Amniotic stem cell (primary cell): ENCODE data around the gene SLC4A9.
A peak's percentile ranks its signal among the peaks of the same experiment; 100 is the strongest.

Experiments
- DNase-seq: peaks from one replicate; lab custom pipeline; 2025; lab: John Stamatoyannopoulos, UW

SLC4A9 gene

GRCh38 chr5:140362875-140363630, 3.1 kb downstream of the SLC4A9 start:
- DNase-seq: no peak

GRCh38 chr5:140363631-140364471, 3.9 kb downstream of the SLC4A9 start:
- DNase-seq: no peak

- DNase-seq: no peak
Observed at GRCh38 chr5:140364472-140364765, 4.4 kb downstream of the SLC4A9 start.

GRCh38 chr5:140365282-140365681, 5.3 kb downstream of the SLC4A9 start:
- no peak for DNase-seq

- no peak for DNase-seq
Observed at GRCh38 chr5:140365941-140366340, 5.9 kb downstream of the SLC4A9 start.

- DNase-seq: no peak
Observed at GRCh38 chr5:140366589-140367255, 6.7 kb downstream of the SLC4A9 start.

GRCh38 chr5:140367256-140368013, 7.4 kb downstream of the SLC4A9 start:
- no peak for DNase-seq

- no peak for DNase-seq
Observed at GRCh38 chr5:140371356-140372151, 11.6 kb downstream of the SLC4A9 start.

GRCh38 chr5:140372971-140373487, 13.0 kb downstream of the SLC4A9 start:
- peak; percentile 28 for DNase-seq

- no peak for DNase-seq
Observed at GRCh38 chr5:140381351-140381750, 21.4 kb downstream of the SLC4A9 start.

- no peak for DNase-seq
Observed at GRCh38 chr5:140381972-140382371, 22.0 kb downstream of the SLC4A9 start.

GRCh38 chr5:140382866-140383265, 22.9 kb downstream of the SLC4A9 start:
- no peak for DNase-seq

GRCh38 chr5:140383300-140383699, 23.3 kb downstream of the SLC4A9 start:
- no peak for DNase-seq

GRCh38 chr5:140388052-140388451, 28.1 kb downstream of the SLC4A9 start:
- DNase-seq: no peak

- DNase-seq: no peak
Observed at GRCh38 chr5:140391312-140391711, 31.3 kb downstream of the SLC4A9 start.

- no peak for DNase-seq
Observed at GRCh38 chr5:140391732-140392131, 31.7 kb downstream of the SLC4A9 start.

GRCh38 chr5:140393738-140394137, 33.7 kb downstream of the SLC4A9 start:
- no peak for DNase-seq

GRCh38 chr5:140398379-140398811, 38.4 kb downstream of the SLC4A9 start:
- DNase-seq: no peak

- no peak for DNase-seq
Observed at GRCh38 chr5:140399979-140400729, 40.2 kb downstream of the SLC4A9 start.

GRCh38 chr5:140400730-140401361, 40.9 kb downstream of the SLC4A9 start:
- peak; percentile 93 for DNase-seq
